ENCODE data around the gene IHH. TPM values are rescaled to one million over a fixed set of nuclear protein-coding genes. Genes with fewer than 3 reads are reported as not detected.

The IHH gene
- total RNA-seq, 1 donor from 2014 or later = not detected

DNA sequence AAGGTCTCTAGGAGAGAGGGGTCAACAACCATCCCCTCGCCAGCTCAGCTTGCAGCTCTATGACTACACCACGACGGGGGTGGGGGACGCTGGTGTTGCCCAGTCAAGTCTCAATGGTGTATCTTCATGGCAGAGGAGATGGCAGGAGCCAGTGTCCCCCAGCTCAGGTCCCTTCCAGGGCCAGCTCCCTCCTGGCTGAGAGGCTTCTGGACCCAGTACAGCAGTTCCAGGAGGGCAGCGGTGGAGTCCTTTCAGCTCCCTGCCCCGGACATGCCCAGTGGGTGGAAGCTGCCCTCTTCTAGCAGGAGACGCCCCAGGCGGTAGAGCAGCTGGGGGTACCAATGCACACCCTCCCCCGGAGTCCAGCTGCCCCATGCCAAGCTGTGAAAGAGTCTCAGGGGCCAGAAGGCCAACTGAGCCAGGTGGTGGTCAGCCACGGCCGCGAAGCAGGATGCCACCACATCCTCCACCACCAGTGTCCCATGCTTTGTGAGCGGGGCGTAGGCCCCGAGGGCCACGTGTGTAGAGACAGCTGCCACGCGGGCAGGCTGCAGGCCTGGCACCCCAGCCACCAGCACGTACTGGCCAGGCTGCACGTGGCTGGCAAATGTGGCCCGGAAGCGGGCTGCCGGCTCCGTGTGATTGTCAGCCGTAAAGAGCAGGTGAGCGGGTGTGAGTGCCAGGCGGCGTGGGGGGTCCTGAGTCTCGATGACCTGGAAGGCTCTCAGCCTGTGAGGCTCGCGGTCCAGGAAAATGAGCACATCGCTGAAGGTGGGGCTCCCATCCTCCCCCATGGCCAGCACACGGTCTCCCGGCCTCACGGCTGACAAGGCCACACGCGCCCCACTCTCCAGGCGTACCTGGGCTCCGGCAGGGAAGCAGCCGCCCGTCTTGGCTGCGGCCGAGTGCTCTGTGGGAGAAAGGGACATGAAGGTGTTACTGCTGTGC is 5.5 kb downstream of the IHH start:
- DNase-seq (no peak), ATAC-seq (ENCODE audit: poor library complexity) (no peak)
- intact Hi-C loops (cut with DNase I) = loop anchor here (5.0 kb wide), 1 partner anchor 97 kb away; no protein-coding TSS in a partner anchor

- intact Hi-C loops (cut with DNase I) = no loop called here
- no peak for DNase-seq
- ATAC-seq (ENCODE audit: poor library complexity) = no peak
Observed at GRCh38 chr2:219049282-219049681, 11.4 kb downstream of the IHH start.

DNA sequence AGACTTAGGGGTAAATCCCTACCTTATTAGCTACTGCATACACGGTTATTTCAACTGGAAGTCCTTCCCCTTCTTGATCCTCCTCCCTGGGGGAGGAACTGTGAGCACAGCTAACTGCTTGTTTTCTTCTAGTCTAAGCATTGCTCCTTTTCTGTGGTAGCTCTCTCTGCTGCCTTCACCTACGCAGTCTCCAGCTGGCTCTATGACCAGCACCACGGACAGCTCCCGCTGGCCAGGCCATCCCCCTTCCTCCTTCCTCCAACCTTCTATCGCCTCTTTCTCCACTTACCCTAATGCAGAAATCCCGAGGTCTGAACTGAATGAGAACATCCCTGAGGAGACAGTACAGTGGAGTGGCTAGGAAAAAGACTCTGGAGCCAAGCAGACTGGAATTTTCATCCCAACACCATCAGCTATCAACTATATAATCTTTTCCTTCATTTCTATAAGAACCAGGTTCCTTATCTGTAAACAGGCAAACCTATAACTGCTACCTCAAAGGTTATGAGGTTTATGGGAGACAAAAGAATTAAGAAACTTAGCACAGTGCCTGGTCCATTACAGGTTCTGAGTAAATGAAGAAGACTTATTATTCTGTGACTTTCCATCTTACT is 14.7 kb downstream of the IHH start:
- intact Hi-C loops (cut with DNase I) = no loop called here
- DNase-seq = peak; percentile 40

DNA sequence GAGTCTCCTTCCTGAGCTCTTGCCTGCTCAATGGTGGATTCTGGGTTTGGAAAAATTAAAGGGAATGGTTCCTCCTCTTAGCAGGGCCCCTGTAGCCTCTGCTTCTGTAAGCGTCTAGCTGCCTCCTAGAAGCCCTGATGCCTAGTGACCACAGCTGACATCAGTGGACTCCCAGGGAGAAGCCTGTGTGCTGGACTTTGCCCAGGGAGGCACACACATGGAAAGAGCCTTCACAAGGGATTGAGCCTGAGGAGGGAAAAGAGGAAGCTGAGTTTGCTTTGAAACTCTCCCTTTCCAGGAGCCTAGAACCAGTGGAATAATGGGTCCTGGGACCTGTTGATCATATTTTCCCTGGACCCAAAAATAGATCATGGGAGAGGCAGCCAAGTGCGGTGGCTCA is 18.0 kb downstream of the IHH start:
- DNase-seq (no peak), ATAC-seq (ENCODE audit: poor library complexity) (no peak)
- intact Hi-C loops (cut with DNase I) = no loop called here

More for the DNA sequence above, 14.7 kb downstream of the IHH start:
- ATAC-seq (ENCODE audit: poor library complexity) = no peak

- intact Hi-C loops (cut with DNase I) = no loop called here
- DNase-seq = no peak
- ATAC-seq (ENCODE audit: poor library complexity) = no peak
Observed at GRCh38 chr2:219042157-219042556, 18.6 kb downstream of the IHH start.

GRCh38 chr2:219041252-219041651 is 19.5 kb downstream of the IHH start, which contains the start of gene CFAP65:
Gene CFAP65, minus strand, starts transcription at chr2:219041516. Its CDS starts 2,468 bp downstream, at chr2:219039048.
- intact Hi-C loops (cut with DNase I) = no loop called here
- ATAC-seq (ENCODE audit: poor library complexity) (no peak), DNase-seq (no peak)

DNA sequence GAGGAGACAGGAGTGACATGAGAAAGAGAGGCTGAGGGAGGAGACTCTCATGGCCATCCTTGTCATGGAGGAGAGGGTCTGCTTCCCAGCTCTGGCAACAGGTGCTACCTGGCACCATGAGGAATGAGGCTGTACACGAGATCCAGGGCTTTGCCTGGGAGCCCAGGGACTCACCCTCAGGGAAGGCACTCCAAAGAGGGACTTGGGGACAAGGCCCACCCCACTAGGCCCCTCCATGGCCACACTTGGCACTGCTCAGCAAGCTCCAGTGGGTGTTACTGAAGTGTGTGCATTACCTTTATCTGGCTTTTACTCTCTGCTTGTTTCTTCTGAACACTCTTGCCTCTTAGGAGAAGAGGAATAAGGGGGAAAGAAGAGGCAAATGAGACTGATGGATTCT is 22.1 kb downstream of the IHH start:
- intact Hi-C loops (cut with DNase I) = no loop called here
- no peak for DNase-seq

DNA sequence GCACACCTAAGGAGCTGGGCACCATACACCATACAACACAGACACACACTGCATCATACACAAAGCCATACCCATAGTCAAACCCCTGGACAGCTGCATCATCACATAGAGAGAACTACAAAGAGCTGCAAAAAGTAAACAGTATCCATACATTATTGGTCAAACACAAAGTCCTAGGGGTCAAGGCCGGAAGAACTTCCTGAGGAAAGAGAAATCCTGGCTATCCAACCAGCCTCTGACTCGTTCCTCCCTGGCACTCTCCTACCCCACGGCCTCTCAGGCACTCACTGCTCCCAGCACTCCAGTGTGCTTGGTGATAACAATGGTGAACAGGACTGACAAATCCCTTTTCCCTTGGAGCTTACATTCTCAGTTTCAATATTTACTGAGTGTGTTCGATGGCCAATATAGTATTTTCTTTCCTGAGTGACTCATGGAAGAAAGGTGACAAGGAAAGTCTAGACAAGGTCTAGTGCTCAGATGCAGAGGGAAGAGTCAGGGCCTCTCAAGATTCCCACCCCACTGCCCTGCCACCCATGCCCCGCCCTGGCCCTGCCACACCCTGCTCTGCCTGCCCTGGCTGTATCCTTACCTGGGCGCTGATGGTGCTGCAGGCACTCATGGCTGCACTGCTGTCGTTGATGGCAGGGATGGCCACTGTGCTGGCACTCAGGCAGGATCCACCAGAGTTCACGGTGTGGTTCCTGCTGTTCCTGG is 22.8 kb downstream of the IHH start:
- DNase-seq (no peak), ATAC-seq (ENCODE audit: poor library complexity) (no peak)
- intact Hi-C loops (cut with DNase I) = no loop called here

More for the DNA sequence above, 22.1 kb downstream of the IHH start:
- no peak for ATAC-seq (ENCODE audit: poor library complexity)

GRCh38 chr2:219035942-219036341 is 24.8 kb downstream of the IHH start:
- intact Hi-C loops (cut with DNase I) = no loop called here
- ATAC-seq (ENCODE audit: poor library complexity) = no peak
- DNase-seq = no peak

DNA sequence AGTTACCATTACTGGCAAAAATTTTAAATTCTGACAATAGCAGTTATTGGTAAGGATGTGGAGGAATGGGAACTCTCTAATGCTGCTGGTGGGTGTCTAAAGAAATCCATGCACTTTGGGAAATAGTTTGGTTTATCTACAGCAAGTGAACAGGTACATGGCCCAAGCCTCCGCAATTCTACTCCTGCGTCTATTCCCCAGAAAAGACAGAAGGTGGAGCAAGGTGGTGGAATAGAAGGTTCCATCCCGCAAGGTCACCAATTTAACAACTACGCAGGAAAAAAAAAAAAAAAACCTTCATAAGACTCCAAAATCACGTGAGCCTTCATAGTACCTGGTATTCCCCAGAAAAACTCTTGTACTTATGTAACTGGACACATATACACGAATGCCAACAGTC is 25.9 kb downstream of the IHH start:
- ATAC-seq (ENCODE audit: poor library complexity) = no peak
- intact Hi-C loops (cut with DNase I) = no loop called here
- no peak for DNase-seq

DNA sequence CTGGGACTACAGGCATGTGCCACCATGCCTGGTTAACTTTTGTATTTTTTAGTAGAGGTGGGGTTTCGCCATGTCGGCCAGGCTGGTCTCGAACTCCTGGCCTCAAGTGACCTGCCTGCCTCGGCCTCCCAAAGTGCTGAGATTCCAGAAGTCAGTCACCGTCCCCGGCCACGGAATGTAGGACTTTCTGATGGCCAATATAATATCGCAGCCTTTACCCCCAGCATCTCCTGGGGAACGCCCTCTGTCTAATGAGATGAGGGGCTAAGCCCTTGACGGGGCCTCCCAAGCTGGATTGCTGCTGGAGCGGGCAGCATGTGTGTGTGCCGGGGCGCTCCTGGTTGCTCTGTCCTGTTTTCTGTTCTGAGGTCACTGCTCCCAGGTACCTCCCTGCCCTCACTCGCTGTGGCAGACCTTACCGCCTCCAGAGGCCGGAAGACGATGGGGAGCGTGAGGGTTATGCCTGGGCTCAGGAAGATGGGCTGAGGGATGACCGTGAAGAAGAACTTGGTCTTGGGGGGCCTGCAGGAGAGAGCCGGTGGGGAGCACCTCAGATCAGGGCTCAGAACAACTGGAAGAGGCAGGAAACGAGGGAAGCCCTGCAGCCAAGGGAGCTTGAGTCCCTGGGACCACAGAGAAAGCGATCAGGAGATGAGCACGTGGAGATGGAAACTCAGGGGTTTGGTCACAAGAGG is 28.5 kb downstream of the IHH start:
- ATAC-seq (ENCODE audit: poor library complexity) (no peak), DNase-seq (peak; percentile 10)

DNA sequence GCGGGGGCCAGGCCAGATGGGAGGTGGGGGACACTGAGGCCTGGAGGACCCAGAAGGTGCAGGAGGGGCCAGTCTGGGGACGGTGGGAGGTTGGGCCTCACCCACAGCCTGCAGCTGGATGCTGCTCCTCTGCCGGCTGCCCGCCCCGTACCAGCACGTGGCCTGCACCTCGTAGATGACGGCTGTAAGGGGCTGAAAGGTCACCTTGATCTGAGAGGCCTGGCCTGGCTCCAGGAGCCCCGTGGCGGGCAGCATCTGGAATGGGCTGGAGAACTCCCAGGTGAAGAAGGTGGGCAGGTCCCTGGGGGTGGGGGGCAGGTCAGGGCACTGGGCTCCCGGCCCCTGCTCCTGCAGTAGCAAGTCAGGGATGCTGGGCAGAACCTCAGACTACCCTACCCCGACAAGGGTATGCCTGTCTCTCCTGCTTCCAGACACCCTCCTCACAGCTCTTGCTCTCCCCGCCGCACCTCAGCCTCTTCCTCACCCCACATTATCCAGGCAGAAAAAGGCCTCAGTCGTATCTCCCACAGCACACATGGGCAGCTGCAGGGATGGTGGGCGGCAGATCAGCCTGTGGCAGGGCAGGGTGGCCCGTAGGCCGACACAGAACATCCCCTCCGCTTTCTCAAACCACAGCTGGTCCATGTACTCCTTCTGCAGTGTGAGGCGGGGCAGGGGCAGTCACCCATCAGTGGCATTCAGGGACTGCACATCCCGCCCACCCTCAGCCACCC is 29.5 kb downstream of the IHH start:
- no peak for ATAC-seq (ENCODE audit: poor library complexity)
- intact Hi-C loops (cut with DNase I) = no loop called here
- peak; percentile 26 for DNase-seq

More for the DNA sequence above, 28.5 kb downstream of the IHH start:
- intact Hi-C loops (cut with DNase I) = no loop called here

- DNase-seq (no peak), ATAC-seq (ENCODE audit: poor library complexity) (no peak)
- intact Hi-C loops (cut with DNase I) = no loop called here
Observed at GRCh38 chr2:219030177-219030940, 30.4 kb downstream of the IHH start.

DNA sequence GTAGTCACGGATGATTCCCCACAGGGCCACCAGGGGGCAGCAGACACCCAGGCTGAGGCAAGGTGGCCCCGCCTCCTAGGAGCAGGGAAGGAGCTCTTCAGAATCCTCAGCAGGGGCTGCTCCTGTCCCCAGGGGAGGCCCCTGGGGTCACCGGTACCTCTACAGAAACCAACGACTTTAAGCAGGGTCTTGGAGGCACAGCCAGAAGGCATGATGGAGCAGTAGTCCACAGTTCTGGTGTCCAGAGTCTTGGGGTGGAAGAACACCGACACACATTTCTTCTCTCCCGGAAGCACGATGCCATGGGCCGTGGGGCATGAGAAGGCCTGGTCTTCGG is 30.9 kb downstream of the IHH start:
- intact Hi-C loops (cut with DNase I) = no loop called here
- ATAC-seq (ENCODE audit: poor library complexity) (peak; percentile 93), DNase-seq (peak; percentile 88)

DNA sequence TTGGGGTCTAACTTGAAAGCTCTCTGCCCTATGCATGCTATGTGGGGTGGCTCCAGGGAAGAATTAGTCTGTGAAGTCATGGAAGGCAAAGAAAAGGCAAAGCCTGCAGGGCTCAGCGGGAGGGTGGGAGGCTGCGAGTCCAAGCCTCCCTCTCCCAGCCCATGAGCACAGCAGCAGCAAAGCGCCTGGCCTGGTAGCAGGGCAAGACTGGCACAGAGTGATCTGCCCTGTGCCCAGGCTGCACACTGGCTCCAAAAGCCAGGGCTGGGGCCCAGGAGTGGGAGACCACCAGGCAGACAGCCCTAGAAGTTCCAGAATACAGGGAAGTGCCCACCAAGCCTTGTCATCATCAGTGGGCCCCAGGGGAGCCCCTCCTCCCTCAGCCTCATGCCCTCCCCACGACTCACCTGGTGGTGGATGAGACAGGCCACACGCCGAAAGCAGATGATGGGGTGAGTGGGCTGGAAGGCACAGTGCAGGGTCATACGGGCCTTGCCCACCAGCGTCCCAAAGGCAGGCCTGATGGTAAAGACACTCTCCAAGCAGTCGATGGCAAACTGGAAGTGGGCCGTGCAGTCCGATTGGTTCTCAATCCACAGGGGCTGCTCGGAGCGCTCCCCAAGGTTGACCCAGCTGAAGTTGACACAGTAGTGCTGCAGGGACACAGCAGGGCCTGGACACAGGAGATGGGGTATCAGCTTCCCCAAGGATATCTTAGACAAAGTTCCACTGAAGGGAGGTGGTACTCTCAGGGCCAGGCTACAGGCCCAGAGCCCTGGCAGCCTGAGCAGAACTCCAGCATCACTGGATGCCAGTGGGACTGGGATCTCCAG is 31.5 kb downstream of the IHH start:
- DNase-seq (no peak), ATAC-seq (ENCODE audit: poor library complexity) (no peak)
- intact Hi-C loops (cut with DNase I) = no loop called here

GRCh38 chr2:219028141-219028540 is 32.6 kb downstream of the IHH start:
- no peak for ATAC-seq (ENCODE audit: poor library complexity)
- DNase-seq = no peak
- intact Hi-C loops (cut with DNase I) = no loop called here

All from Right ventricle myocardium superior (tissue), 1 donor.